Measurements from ENCODE around the gene KCNT1.

The KCNT1 gene

GRCh38 chr9:135787317-135787716 is 85.3 kb downstream of the KCNT1 start:
- no peak for DNase-seq

GRCh38 chr9:135787776-135788575 is 86.0 kb downstream of the KCNT1 start:
- no peak for DNase-seq

- DNase-seq = no peak
Measured at GRCh38 chr9:135788576-135789300, 86.8 kb downstream of the KCNT1 start.

- DNase-seq = no peak
Measured at GRCh38 chr9:135789838-135790291, 87.9 kb downstream of the KCNT1 start.

- no peak for DNase-seq
Measured at GRCh38 chr9:135790356-135790755, 88.4 kb downstream of the KCNT1 start.

GRCh38 chr9:135790850-135791249 is 88.9 kb downstream of the KCNT1 start:
- DNase-seq = no peak

- DNase-seq = no peak
Measured at GRCh38 chr9:135791431-135792267, 89.7 kb downstream of the KCNT1 start.

- DNase-seq = no peak
Measured at GRCh38 chr9:135792268-135793128, 90.5 kb downstream of the KCNT1 start.

GRCh38 chr9:135793221-135794056 is 91.5 kb downstream of the KCNT1 start:
- DNase-seq = no peak

GRCh38 chr9:135794057-135794335 is 92.0 kb downstream of the KCNT1 start:
- no peak for DNase-seq

- DNase-seq = no peak
Measured at GRCh38 chr9:135794361-135794885, 92.4 kb downstream of the KCNT1 start.

- no peak for DNase-seq
Measured at GRCh38 chr9:135795391-135795790, 93.4 kb downstream of the KCNT1 start.

- DNase-seq = no peak
Measured at GRCh38 chr9:135796784-135797485, 95.0 kb downstream of the KCNT1 start.

- no peak for DNase-seq
Measured at GRCh38 chr9:135797507-135798262, 95.7 kb downstream of the KCNT1 start.

GRCh38 chr9:135798263-135798585 is 96.2 kb downstream of the KCNT1 start:
- no peak for DNase-seq

- DNase-seq = no peak
Measured at GRCh38 chr9:135799261-135799660, 97.3 kb downstream of the KCNT1 start.

GRCh38 chr9:135801070-135801469 is 99.1 kb downstream of the KCNT1 start:
- DNase-seq = no peak

GRCh38 chr9:135802876-135803419 is 101.0 kb downstream of the KCNT1 start:
- no peak for DNase-seq

- DNase-seq = no peak
Measured at GRCh38 chr9:135803441-135803840, 101.5 kb downstream of the KCNT1 start.

Data from CD4-positive, alpha-beta T cell treated with Interleukin-4 for 1 hour (primary cell).